ENCODE measurements around the gene MACROD1. TPM values are rescaled to one million over a fixed set of nuclear protein-coding genes. Genes with fewer than 3 reads are reported as not detected.

The MACROD1 gene
- total and polyA plus RNA-seq, 9 donors = 21.1 to 50.2 (median 32.2) TPM

- no peak overlapping the region for H3K4me3 ChIP-seq
- H3K4me1 ChIP-seq (ENCODE audit: insufficient read depth) = no peaks in the 10 kb centered on the region
- H3K27ac ChIP-seq = no peak overlapping the region
- no peaks in the 10 kb centered on the region for H3K27me3 ChIP-seq
- DNase-seq = no peak
- H3K9me3 ChIP-seq = no peaks in the 10 kb centered on the region
- 41 to 71% (median 43%) methylated on average over 13 of the region's 13 CpGs for WGBS, 3 donors
- no peaks in the 10 kb centered on the region for H3K36me3 ChIP-seq
- TF ChIP-seq POLR2A (IDR thresholded peaks at IDR 0.05) (no peak), CTCF (IDR thresholded peaks at IDR 0.05) (no peak), EP300 (IDR thresholded peaks at IDR 0.05) (no peak)
- intact Hi-C loops (cut with DNase I) = no loop called here
These were observed 87.0 kb downstream of the MACROD1 start for GRCh38 chr11:64078905-64079304.

DNA sequence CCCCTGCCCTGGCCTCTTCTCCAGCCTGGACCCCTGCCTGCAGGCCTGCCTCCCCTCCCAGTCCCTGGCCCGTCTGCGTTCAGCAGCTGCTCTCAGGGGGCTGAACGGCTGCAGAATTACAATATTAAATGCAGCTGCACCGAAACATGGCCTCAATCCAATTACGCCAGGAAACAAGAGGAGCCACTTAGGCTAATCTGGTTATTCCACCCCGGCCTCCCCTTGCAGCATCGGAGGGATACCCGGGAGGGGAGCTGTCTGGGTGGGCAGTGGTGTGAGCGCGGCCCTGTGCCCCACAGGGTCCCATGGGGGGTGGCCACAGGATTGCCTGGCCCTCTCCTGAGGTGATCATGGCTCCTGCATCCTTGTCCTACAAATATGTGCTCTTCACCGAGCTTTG, 87.6 kb downstream of the MACROD1 start:
- H3K9me3 ChIP-seq = no peaks in the 10 kb centered on the region
- intact Hi-C loops (cut with DNase I) = no loop called here
- no peaks in the 10 kb centered on the region for H3K36me3 ChIP-seq
- no peak for TF ChIP-seq EP300 (IDR thresholded peaks at IDR 0.05)
- TF ChIP-seq CTCF (IDR thresholded peaks at IDR 0.05) = no peak
- no peak for TF ChIP-seq POLR2A (IDR thresholded peaks at IDR 0.05)
- no peak overlapping the region for H3K4me3 ChIP-seq
- 21 to 50% (median 38%) methylated on average over 11 of the region's 11 CpGs for whole genome bisulfite sequencing, 3 donors
- no peaks in the 10 kb centered on the region for H3K4me1 ChIP-seq (ENCODE audit: insufficient read depth)
- H3K27me3 ChIP-seq = no peaks in the 10 kb centered on the region
- DNase-seq = no peak
- H3K27ac ChIP-seq = no peak overlapping the region

GRCh38 chr11:64077607-64078006, 88.3 kb downstream of the MACROD1 start:
- Histone ChIP-seq H3K9me3 (no peaks in the 10 kb centered on the region), H3K27ac (no peak overlapping the region), H3K36me3 (no peaks in the 10 kb centered on the region), H3K4me3 (no peak overlapping the region), H3K27me3 (no peaks in the 10 kb centered on the region), H3K4me1 (ENCODE audit: insufficient read depth) (no peaks in the 10 kb centered on the region)
- no peak for TF ChIP-seq POLR2A (IDR thresholded peaks at IDR 0.05)
- TF ChIP-seq CTCF (IDR thresholded peaks at IDR 0.05) = no peak
- TF ChIP-seq EP300 (IDR thresholded peaks at IDR 0.05) = no peak
- WGBS, 3 donors = 77 to 82% (median 81%) methylated on average over 12 of the region's 12 CpGs
- DNase-seq = no peak
- intact Hi-C loops (cut with DNase I) = no loop called here

GRCh38 chr11:64076758-64077157, 89.2 kb downstream of the MACROD1 start:
- no peak overlapping the region for H3K27ac ChIP-seq
- DNase-seq = no peak
- no peaks in the 10 kb centered on the region for H3K9me3 ChIP-seq
- H3K4me3 ChIP-seq = no peak overlapping the region
- intact Hi-C loops (cut with DNase I) = no loop called here
- H3K4me1 ChIP-seq (ENCODE audit: insufficient read depth) = peaks cover 5% of the 10 kb centered on the region
- H3K27me3 ChIP-seq = no peaks in the 10 kb centered on the region
- no peak for TF ChIP-seq POLR2A (IDR thresholded peaks at IDR 0.05)
- TF ChIP-seq EP300 (IDR thresholded peaks at IDR 0.05) = no peak
- no peak for TF ChIP-seq CTCF (IDR thresholded peaks at IDR 0.05)
- H3K36me3 ChIP-seq = no peaks in the 10 kb centered on the region
- WGBS, 3 donors = 83 to 84% (median 84%) methylated on average over 8 of the region's 8 CpGs

DNA sequence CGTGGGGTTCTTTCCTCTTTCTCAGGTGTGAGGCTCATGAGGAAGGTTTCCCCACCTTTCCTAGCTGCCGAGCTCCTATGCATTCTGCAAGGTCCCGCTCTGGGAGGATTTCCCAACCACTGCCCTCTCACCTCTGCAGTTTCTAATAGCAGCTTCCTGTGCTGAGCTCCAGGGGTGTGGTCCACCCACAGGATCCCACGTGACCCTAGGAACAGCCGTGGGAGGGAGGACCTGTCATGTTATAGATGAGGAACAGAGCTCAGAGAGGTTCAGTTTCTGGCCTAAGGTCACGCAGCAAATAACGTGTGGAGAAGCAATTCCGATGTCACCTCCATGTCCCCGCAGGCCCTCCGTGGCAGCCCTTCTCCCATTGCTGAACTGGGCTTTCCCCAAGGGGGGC, 91.7 kb downstream of the MACROD1 start:
- 81 to 82% (median 81%) methylated on average over 10 of the region's 10 CpGs for WGBS, 3 donors
- Histone ChIP-seq H3K27ac (no peak overlapping the region), H3K4me3 (no peak overlapping the region), H3K27me3 (no peaks in the 10 kb centered on the region), H3K4me1 (ENCODE audit: insufficient read depth) (peaks cover 9% of the 10 kb centered on the region), H3K9me3 (no peaks in the 10 kb centered on the region), H3K36me3 (no peaks in the 10 kb centered on the region)
- TF ChIP-seq EP300 (IDR thresholded peaks at IDR 0.05) (no peak), POLR2A (IDR thresholded peaks at IDR 0.05) (no peak), CTCF (IDR thresholded peaks at IDR 0.05) (no peak)
- no peak for DNase-seq
- intact Hi-C loops (cut with DNase I) = no loop called here
